Peyer's patch (tissue), 4 donors: ENCODE data around the gene FIGNL2.

Source experiments
- CTCF ChIP-seq, 6 experiments: fragments of 450-650 bp in 4 of 6; fragments of 200-600 bp in 2 of 6; sonication (generic) in 1 of 6; IDR thresholded peaks; one replicate each; pipeline ENCODE4 v1.5.1; 2017 to 2019; ENCODE audit warnings: antibody characterized with exemption in 6 of 6, mild to moderate bottlenecking in 3 of 6, moderate library complexity in 1 of 6
- POLR2A ChIP-seq, 2 donors: fragments of 450-650 bp; IDR thresholded peaks; one replicate each; pipeline ENCODE4 v1.5.1; 2017; ENCODE audit warnings: antibody characterized with exemption in 2 of 2, mild to moderate bottlenecking in 2 of 2, moderate library complexity in 2 of 2

- no peak for TF ChIP-seq CTCF (IDR thresholded peaks at IDR 0.05)
- no peak for TF ChIP-seq POLR2A (IDR thresholded peaks at IDR 0.05)
Observed at GRCh38 chr12:51855586-51856428, 7.3 kb upstream of the FIGNL2 start.
